GM21528 (cell line): ENCODE measurements around the gene LEF1.

Source experiments
- ATAC-seq: cut with Tn5 transposase; IDR thresholded peaks from one replicate; pipeline ENCODE4 v1.9.1; 2021; ENCODE audit warnings: mild to moderate bottlenecking, moderate library complexity; ENCODE audit not compliant: unreplicated experiment, low FRiP score

Gene LEF1

DNA sequence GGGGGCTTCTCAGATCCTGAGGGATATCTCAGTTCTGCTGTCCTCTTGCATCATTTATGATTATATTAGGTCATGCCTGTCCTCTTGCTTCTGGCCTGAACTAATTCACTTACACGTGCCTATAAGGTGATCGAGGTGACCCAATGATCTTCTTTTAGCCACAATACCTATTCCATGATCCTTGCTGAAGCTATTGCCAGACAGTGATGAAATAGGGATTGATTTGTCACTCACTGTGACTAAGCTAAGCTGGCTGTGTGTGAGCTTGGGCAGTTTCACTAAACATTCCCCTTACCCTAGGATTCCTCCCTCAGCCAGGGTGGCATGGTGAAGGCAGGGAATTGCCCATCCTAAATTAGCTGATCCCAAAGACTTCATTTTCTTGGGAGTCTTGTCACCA is 160.0 kb downstream of the LEF1 start:
- no peak for ATAC-seq

DNA sequence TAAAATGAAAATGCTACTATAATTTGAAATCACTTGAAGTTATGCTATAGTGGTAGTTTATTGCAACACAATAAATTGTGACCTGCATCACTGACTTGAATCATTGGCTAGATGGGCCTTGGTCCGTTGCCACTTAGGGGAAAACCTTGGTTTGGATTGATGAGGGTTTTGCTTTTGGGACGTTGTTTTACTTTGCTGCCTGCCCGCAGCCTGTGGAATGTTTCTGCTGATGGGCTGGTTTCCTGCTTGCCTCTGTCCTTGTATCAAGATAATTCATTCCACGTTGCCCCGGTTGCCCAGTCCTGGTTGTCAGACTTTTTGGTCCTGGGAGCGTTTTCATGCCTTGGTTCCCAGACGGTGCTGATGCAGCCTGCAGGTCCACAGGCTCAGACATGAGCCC is 160.7 kb downstream of the LEF1 start:
- no peak for ATAC-seq

DNA sequence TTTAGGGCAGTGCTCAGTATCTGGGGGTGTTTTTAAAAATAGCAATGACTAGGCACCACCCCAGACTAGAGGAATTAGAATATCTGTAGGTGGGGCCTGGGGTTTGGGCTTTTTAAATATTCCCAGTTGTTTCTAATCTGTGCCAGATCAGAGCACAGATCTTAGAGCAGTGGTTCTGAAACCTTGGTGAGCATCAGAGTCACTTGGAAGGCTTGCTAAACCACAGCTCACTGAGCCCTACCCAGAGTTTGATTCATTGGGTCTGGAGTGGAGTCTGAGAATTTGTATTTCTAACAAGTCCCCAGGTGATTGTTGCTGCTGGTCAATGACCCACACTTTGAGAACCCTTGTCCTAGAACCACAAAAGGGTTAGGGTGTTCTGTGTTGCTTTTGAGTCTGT is 162.4 kb downstream of the LEF1 start:
- ATAC-seq = no peak

DNA sequence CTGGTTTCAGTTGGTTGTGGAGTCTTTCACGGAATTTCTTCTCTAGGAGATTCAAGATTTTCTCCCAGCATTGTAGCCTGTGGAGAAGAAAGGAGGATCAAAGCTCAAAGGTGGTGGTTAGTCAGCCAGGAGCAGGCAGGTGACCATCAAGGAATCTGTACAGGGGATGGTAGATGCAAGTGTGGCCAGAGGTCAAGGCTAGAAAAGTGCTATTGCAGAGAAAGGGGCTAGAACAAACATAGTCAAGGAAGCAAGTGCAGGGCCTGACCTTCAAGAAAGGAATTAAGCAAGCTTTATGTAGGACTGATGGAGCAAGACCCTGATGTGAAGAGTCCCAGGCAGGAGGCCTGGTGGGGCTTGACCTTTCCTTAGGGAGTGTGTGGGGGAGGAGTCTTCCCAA is 162.9 kb downstream of the LEF1 start:
- ATAC-seq = no peak

DNA sequence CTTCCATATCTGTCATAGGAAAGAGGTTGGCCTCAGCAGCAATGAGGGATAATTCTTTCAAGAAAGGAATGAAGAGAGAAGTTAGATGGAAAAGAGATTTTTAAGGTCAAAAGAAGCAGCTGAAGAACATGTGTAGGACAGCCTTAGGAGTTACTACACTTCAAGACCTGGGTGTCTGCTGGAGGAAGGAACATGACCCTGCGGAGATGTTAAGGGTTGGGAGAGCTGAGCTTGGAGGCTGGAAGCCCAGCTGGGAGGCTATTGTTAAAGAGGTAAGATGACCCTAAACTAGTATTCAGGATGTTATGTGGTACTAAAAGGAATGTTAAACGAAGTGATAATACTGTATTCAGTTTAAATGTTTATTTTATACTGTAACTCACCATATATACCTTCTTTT is 164.1 kb downstream of the LEF1 start:
- no peak for ATAC-seq

DNA sequence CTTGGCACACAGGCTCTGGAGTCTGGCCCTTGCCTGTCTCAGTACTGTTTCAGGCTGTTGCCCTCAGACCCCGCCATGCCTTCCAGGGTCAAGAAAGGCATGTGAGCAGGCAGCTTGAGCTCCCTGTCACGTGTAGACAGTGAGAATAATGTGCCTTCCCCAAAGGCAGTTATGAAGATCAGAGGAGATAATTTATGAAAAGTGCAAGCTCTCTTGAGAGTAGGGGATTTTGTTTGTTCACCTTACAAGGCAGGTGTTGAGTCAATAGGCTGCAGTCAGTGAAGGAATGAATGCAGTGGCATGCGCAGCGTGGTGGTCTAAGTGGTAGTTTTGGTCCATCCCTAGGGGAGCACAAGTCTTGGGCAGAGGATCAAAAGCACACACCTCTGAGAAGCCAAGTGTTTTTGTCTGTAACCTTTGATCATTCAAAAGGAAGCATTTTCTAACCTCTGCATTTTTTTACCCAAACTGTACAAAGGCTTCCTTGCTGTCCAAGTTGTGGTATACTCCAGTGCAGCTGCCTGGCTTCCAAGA is 164.7 kb downstream of the LEF1 start:
- ATAC-seq = no peak

DNA sequence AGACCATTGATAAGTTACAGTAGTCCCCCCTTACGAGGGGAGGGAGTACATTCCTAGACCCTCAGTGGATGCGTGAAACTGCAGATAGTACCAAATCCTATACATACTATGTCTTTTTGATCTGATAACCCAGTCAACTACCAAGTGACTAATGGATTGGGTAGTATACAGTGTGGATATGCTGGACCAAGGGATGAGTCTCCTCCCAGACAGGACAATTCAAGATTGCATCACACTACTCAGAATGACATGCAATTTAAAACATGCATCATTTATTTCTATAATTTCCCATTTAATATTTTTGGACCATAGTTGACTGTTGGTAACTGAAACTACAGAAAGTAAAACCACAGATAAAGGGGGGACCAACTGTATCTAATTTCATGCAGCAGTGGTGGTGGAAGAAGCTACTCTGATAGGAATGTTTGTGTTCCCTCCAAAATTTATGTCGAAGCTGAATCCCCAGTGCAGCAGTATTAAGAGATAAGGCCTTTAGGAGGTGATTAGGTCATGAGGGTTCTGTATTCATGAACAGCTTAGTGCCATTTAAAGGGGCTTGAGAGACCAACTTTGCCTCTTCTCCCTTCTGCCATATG is 167.1 kb downstream of the LEF1 start:
- no peak for ATAC-seq

DNA sequence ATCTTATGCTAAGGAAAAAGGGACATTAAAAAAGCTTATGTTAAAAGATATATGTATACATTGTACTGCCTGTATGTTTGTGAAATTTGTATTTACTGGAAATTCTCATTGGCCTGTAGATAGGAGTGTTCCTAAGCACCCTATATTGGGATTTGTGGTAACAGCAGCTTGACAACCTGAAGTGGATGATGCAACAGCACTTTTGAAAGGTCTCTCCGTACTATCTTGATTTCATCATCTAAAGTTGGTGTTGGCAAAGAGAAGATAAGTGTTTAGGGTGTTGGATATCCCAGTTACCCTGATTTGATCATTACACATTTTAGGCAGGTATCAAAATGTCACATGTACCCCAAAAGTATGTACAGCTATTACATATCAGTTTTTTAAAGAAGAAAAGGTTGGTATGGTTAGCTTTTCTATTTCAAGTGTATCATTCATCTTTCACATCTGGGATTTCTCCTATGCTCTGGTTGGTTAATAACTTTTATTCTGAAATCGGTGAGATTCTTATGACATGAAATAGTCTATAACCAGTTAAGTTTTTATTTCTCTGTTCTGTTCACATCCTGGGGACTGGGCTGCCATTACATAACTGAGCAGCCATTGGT is 168.7 kb downstream of the LEF1 start:
- no peak for ATAC-seq

DNA sequence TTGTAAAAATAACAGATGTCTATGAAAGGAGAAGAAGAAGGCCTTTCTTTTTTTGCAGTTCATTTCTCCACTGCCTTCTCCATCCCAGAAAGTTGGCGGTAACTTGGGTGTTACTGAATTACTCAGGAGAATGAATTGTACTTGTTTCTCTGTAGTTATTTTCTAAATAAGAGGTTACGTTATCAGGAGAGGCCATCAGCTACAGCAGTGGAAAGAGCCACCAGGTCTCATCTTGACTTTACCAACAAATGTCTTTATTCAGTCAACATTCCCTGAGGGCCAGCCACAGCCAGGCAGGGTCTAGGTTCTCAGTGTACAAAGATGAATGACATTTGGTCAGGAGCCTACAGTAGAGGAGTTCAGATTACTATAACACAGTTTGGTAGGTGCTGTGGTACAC is 170.9 kb downstream of the LEF1 start:
- no peak for ATAC-seq
